Stimulated activated CD4-positive, alpha-beta T cell treated with anti-CD3 and anti-CD28 coated beads, Interleukin-2, amount 100 ng/mL, for 24 hours (primary cell): ENCODE data around the gene TRDMT1.

Experiments used
- DNase-seq, 2 donors: peaks; one replicate each; pipeline ENCODE4 v3.0.0-alpha.2; 2020

Gene TRDMT1

DNA sequence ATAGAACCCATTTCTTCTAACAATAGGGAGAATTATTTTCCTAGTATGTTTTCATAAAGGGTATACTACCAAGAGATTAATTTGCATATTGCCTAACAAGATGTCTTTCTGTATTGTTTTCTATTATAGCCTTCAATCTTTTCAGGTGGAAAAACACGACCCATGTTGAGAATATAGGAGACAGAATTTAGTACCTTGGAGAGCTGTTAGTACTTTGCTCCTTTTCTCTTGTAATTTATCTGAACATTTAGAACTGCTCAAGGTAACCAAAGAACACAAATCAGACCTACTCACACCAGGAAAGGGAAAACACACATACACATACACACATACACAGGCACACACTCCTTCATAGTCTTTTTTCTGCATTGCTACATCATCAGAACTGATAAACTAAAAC, 7.8 kb upstream of the TRDMT1 start:
- no peak for DNase-seq

DNA sequence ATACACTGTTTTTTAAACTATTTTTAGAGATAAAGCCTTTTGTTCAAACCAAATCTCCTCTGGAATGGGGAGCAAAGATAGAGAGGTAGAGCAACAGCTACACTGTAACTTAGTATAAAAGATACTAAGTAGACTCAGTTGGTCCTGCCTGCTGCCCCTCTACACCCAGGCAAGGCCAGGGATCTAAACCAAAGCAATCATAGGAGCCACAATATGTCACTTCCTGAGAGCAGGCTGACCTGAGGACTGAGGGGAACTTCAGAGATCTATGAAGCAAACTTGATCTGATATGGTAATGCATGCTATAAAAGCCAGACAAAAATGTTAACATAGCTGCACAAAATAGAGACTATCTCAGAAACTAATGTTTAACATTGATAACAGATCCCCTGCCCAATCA, 7.0 kb upstream of the TRDMT1 start:
- no peak for DNase-seq

DNA sequence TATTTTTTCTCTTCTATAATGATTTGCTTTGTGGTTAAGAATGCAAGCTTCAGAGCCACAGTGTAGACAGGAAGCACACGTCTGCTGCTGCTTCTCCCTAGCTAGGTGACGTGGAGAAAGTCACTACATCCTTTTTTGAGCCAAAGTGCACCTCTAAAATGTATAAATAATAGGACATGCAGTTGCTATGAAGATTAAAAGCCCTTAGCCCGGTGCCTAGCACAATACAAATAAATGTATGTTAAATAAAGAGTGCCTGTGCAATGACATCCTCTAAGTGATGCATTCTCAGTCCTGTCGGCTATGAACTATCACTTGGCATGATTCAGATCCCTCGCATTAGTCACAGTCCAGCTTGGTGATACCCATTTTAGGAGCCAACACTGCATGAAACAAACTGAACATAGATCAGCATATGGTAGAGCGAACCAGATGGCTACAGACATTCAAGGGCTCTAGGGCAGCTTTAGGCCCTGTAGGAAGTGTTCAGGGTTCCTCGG, 4.8 kb upstream of the TRDMT1 start:
- peak in 1 of 2 donors; percentile 40 for DNase-seq

DNA sequence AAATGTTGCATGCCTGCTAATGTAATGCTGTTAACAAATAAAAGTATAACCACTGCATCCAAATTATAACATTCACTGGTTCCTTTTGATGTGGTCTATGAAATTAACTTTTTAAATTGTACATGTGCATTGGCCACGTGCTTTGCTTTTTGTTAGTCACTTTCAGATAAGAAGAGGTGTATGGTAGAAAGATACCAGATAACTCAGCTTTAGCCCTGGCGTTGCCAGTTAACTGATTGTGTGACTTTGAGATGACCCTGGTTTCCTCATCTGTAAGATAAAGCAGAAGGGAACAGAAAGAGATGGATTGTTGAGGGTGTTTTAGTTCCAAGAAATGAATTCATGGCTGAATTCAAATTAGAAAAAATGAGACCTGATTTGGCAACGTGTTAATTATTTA, 1.9 kb upstream of the TRDMT1 start:
- DNase-seq: no peak

DNA sequence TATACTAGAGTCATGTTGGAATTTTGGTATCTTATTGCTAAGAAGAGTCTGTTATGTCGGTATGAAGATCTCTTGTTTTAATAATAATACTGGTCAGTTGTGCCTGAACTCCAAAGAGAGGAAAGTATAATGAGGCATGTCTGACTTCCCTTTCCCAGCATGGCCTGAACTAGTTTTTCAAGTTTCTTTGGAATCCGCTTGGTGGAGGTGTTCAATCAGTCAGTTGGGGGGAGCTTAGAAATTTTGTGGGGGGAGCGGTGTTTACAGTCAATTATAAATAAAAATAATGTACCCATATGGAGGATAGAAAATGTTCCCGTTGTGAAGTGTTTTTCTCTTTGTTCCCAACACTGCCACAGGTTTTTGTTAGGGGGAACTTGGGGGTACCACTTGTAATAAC, 1.5 kb upstream of the TRDMT1 start:
- no peak for DNase-seq

DNA sequence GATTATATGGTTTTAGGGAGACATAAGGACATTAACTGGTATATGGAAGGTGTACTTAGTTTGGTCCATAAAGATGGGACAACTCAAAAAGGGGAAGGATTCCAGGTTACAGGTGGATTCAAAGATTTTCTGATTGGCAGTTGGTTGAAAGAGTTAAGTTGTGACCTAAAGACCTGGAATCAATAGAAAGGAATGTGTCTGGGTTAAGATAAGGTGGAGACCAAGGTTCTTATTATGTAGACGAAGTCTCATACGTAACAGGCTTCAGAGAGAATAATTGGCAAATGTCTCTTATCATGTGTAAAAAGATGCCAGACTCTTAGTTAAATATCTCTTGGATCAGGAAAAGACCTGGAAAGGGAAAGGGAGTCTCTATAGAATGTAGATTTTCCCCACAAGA, 1.0 kb upstream of the TRDMT1 start:
- no peak for DNase-seq

DNA sequence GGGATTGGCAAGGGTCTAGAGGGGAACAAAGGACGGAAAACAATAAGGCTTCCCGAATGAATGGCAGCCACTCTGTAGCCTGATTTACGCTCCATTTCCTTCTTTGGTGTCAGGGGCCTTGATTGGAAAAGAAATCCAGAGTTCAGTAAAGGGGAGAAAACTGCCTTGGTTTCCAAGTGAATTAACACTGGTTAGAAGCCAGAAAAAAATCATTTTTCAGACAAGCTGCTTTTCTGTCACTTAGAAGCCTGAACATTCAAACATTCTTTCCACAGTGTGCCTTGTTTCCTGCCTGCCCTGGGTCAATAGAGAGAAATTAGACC, 283 bp upstream of the TRDMT1 start:
- DNase-seq: no peak

DNA sequence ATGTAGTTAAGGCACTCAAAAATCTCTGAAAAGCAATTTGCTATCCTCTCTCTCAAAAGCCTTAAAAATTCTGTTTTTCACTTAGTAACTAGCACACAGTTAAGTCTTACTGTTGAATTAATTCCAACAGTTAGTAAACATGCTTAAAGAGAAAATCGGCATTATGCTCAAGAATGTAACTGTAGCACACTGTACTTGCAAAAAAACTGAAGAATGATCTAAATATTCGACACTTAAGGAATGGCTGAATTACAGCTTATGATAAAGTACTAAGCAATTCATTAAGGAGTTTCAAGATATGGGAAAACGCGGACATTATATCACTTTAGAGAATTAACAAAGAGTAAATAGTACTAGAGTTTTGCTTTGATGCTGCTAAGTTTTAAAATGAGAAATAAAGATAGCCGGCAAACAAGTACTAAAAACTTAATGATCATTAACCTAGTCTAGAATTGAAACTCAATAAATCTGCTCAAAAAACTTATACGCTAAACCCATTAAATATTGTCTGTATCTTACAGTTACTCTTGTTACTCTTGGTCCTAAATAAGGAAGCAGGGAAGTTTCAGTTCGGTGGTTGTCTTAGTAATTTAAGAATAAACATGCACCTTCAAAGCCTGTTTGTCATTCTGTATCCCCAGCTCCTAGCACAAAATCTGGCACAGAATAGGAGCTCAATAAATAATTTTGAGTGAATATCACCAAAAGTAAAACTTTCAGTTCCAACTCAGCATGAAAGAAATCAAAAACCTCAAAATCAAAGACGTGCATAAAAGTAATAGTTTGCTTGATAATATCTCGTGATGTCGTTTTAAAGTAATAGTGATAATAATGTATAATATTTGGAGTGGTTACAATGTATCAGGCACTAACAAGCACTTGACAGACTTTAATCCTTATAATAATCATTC, 1.2 kb downstream of the TRDMT1 start:
- no peak for DNase-seq

DNA sequence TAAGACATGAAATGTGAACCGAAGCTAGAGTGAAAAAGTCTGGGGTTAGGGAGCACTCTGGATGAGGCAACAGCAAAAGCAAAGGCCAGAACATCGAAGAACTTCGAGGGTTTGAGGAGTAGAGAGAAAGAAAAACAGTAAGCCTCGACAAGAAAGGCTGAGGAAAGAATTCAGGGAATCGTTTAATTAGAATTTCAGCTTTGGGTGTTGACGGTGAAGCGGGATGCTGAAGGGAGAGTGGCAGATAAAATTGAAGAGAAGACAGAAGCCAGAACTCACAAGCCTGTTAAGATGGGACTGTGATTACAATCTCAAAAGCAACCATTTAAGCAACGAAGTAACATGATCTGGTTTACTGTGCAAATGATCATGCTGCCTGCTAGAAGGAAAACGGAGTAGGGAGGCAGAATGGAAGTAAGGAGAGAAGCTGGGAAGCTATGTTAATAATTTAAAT, 2.1 kb downstream of the TRDMT1 start:
- no peak for DNase-seq

DNA sequence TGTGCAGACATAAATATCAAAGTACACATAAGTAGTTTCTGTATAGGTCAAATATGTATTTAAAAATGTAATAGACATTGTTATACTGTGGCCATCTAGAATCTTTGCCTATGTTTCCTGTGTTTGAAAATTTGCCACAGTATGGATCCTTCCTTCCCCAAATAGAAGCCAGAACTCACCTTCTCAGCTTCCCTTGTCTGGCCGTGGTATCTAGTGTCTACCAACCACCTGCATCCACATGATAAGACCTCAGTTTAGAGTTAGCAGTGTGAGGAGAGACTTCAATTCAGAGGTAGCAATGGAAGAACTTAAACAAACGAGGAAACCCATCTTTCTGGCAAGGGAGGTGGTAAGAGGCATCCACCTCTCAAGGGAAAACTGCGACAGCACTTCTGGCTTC, 4.9 kb downstream of the TRDMT1 start:
- DNase-seq: no peak

DNA sequence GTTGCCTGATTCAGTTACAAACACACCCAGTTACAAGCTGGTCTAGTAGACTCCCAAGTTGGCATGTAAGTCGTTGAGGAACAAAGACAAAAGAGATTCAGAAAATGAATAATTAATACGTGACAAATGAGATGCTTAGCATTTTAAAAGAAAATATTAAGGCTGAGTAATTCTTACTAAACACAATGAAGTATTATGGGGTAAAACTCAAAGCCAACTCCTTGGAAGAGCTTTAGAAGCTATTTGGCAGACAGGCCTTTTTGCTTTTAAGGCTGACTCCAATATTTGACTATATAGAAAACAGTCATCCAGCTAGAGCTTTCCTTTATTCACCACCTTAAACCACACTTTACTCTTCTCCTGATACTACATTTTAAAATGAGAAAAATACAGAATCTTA, 5.4 kb downstream of the TRDMT1 start:
- no peak for DNase-seq

DNA sequence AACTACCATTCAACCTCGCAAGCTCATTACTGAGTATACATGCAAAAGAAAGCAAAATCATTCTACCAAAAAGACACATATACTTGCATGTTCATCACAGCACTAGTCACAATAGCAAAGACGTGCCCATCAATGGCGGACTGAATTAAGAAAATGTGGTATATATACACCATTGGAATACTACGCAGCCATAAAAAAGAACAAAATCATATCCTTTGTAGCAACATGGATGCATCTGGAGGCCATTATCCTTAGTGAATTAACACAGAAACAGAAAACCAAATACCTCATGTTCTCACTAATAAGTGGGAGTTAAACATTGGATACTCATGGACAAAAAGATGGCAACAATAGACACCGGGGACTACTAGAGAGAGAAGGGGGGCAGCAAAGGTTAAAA, 6.4 kb downstream of the TRDMT1 start:
- DNase-seq: no peak

DNA sequence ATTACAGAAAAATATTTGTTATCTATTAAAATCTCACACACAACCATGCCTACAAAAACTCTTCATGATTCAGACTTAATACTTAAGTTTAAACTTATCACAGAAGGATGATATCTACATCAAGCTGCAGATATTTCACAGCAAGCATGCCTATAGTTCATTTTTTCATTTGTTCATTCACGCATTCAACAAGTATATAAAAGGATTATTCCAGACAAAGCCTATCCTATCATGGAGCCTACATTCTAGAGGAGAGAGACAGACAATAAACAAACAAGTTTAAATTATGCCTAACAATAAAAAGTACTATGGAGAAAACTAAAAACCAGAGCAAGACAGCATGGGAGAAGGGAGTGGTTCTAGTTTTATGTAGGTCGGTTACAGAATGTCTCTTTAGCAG, 10.9 kb downstream of the TRDMT1 start:
- DNase-seq: no peak

DNA sequence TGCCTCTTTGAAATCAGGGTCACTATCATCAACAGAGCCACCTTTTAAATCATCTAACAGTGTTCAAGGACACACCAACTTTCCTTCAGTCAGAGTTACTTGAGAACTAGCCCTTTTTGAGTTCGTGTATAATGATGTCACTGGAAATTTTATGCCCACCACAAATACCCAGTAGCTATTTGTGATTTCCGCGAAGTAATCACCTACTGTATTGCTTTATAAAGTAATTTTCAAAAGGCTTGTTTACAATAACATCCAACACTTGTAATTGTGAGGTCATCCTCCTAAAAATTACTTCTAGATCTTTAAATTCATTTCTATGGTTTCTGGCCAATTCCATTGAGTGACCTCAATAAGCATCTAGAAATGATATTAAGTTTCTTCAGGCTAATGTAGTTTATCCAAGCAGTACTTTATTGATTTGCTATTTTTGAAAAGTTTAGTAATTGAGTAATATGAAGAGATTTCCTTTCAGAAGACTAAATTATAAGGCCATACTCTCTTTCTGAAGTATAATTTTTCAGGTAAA, 12.8 kb downstream of the TRDMT1 start:
- DNase-seq: no peak

DNA sequence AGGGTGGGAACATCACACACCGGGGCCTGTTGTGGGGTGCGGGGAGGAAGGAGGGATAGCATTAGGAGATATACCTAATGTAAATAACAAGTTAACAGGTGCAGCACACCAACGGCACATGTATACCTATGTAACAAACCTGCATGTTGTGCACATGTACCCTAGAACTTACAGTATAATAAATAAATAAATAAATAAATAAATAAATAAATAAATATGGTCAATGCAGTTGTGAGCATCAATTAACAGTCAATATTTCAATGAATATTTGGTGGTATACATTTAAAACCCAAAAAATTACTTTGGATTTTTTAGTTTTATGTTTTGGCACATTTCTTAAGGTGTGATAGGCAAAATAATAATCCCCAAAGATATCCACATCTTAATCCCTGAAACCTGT, 15.6 kb downstream of the TRDMT1 start:
- no peak for DNase-seq

DNA sequence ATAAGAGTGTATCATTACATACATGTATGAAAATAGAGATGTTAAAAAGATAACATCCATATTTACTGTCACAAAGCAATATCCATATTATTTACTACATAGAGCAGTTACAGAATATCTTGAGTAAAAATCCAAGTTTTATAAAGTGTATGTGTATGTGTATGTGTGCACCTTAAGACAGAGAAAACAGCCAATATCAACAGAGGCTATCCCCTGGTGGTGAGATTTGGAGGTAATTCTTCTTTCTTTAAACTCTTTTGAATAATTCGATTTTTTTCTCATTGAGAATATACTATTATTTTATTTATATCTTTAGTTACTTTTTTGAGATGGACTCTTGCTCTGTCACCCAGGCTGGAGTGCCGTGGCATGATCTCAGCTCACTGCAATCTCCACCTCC, 18.4 kb downstream of the TRDMT1 start:
- DNase-seq: no peak

DNA sequence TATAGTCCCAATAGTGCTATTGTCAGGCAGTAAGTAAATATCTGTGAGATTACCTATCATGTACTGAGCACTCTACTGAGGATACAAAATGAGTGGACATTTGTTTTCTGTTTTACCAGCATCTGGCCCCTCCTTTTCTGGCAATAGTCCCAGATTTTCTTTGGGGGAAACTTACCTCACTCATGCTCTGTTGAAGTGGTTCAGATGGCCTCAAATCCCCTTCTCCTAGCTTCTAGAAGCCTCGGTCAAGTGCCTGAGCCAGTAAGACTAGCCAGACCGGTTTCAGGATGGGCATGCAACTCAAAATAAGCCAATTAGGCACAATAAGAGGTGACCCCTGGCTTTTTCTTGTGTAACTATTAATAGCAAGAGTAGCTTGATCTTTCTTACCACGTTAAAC, 19.7 kb downstream of the TRDMT1 start:
- no peak for DNase-seq

DNA sequence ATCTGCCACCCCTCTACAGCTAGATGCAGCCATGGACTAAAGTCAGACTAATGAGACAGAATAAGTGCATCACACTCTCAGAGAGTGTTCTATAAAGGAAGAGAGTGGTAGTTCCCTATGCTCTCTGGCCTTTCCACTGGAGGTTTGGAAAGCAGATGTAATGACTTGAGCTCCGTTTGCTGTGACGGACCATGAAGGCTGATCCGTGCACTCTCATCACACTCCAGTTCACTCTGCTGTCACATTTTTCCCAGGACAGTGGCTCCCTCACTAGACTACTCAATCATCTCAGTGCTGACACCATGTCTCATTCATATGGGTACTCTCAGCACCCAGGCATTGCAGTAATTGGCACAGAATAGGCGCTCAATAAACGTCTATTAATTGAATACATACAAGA, 20.4 kb downstream of the TRDMT1 start:
- no peak for DNase-seq

DNA sequence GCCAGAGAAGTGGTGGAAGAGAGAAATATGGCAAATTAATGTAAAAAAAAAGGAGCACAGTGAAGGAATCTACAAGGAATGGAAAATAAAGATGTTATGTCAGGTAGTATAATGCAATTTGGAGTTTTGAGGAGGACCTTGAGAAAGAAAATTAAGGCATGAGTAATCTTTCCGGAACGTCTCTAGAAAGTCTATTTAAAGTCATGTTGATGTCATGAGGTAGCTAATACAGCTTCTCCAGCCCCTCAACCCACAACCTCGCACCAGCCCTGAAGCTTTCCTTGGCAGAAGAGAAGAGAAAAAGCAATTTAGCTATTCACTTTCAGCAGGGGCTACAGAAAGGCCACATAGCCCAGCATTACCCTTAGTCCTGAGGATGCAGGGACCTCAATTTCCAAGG, 22.5 kb downstream of the TRDMT1 start:
- DNase-seq: no peak

DNA sequence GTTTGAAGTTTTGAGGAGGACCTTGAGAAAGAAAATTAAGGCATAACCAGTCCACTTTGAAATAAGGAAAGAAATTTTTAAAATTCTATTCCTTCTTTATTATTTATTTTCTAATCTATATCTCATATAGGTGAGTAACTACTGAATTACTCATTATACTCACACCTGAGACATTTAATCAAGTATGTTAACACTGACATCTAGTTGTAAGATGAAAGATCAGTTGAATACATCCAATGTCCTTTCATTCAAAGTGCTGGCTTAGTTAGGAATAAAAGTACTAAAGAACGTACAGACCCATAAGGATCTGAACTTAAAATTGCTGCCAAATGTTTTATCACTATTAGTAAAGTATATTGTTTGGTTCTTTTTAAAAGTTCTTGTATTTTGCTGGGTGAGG, 23.5 kb downstream of the TRDMT1 start:
- no peak for DNase-seq

DNA sequence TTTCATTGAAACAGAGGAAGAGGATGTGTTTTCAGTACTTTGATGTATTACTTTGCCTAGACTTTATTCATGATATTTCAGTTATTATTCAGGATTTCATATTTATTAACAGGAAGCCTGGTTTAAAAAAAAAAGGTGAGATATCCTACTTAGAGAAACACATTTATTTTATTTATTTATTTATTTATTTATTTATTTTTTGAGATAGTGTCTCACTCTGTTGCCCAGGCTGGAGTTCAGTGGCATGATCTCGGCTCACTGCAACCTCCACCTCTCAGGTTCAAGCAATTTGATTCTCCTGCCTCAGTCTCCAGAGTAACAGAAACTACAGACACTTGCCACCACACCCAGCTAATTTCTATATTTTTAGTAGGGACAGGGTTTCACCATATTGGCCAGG, 24.5 kb downstream of the TRDMT1 start:
- no peak for DNase-seq

DNA sequence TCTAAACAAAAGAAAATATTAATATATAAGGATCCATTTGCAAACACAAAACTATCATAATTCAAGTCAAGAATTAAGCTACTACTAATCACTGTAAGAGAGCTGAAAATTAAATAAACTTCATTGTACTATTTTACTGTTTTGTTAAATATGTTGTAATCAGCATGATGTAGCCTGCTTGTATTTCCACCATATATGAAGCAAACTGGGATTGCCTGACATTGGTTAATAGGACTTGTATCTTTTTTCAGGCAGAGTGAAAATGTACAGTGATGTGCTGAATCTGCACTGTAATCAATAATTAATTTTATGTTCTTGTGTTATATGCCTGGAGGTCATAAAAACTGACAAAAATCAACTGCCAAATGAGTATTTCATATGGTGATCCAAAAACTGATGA, 25.4 kb downstream of the TRDMT1 start:
- DNase-seq: no peak

DNA sequence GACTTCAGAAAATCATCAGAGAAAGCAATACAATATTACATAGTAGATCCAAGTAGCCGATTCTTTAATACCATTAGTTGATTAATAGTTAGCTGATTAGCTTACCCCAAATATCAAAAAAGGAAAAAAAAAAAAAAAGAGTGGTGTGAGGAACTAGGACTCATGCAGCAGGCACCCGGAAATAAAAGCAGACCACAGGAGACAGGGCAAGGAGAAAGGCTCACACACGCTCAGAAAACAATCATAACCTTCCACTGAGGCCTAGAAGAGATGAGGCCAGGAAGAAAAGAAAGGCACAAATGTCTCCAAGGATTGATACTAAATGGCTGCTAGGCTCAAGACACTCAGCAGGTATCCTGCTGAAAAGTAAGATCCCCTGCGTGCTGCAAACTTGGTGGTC, 25.9 kb downstream of the TRDMT1 start:
- no peak for DNase-seq

DNA sequence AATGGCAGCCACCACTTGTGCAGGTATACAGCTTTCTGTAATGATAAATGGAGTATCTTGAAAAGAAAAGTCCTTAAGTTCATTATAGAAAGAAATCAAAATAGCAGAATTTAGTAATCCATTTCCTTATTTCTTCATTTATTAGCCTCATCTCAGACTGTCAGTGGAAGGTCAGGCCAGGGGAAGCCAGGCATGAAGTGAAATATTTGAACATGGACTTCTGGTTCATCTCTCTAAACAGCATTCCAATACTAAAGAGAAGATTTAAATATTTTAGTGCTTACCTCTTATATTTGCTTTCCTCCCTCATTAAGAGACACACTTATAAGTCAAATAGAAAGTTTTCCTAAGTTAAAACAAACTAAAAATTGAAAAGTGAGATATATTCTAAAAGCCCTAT, 26.8 kb downstream of the TRDMT1 start:
- no peak for DNase-seq

DNA sequence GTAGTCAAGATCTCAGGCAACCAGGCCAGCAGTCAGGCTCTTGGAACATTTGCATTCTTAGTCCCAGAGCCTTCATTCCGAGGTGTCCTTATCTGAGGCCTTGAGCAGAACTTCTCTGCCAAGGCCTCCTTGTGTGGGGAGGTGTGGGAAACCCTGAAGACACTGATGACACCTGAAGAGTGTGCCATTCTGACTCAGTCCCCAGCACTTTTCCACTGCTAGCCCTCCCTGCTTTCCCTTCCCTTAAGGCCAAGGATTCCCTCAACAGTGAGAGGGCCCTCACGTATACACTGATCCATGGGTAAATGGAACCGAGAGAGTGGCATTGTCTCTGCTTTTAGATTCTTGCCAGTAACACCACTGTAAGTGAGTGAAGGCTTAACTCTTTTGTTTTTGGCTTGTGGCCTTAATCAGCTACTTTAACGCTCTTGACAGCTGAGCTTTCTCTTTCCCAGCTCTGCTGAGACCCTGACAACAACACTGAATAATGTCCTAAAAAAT, 30.3 kb downstream of the TRDMT1 start:
- no peak for DNase-seq
